HG02840 (cell line): ENCODE data around the gene MYO6.

Experiments
- ATAC-seq: cut with Tn5 transposase; IDR thresholded peaks from one replicate; pipeline ENCODE4 v1.9.1; 2021; ENCODE audit warnings: mild to moderate bottlenecking, moderate library complexity, moderate number of reproducible peaks; ENCODE audit not compliant: unreplicated experiment, low FRiP score

Gene MYO6

DNA sequence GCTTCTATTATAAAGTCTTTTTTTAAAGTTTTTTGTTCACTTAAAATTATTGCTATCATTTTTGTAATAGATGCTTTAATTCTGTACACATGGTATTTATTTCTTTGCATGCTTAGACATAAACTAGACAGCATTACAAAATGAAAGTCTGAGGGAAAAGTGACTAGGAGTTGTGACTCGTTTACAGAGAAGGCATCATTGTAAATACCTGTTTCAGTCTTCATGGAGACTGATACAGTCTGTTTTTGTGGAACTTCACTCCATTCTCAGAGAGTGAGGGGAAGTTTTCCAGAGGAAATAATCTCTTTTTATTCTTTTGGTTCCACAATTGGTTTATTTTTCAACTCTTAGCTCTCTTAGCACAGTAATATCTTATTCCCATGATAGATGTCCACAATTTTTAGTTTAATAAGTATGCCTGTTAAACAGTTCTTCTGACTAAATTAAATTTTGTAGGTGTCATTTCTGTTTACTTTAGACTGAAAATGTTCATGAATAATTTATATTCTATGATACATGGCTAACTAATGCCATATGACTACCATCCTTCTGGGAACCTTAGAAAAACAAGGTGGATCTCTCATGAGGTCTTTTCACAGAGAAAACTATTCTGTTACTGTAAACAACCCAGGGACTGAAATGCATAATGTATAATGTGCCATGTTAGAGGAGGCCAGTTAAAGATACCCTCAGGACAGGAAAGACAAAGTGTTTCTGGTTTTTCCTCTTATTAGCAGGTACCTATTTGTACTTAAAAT, 69.2 kb downstream of the MYO6 start:
- no peak for ATAC-seq

DNA sequence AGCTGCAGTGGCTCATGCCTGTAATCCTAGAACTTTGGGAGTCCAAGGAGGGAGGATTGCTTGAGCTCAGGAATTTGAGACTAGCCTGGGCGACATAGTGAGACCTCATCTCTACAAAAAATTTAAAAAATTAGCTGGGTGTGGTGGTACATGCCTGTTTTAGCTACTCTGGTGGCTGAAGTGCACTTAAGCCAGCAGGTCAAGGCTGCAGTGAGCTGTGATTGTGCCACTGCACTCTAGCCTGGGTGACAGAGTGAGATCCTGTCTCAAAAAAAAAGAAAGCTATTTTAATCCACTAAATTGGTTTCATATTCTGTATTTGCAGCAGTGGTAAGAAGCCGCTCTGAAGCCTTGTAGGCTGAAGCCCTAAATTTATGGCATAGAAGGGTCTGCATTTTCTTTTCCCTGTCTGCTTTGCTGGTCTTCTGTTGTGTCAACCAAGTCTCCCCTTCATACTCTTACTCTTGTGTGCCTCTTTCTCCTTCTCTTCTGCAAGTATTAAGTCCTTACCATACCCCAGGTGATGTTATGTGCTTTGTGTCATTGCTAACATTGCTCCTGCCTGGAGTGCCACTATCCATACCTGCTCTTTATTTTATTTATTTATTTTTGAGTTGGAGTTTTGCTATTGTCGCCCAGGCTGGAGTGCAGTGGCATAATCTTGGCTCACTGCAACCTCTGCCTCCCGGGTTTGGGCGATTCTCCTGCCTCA, 70.9 kb downstream of the MYO6 start:
- no peak for ATAC-seq

DNA sequence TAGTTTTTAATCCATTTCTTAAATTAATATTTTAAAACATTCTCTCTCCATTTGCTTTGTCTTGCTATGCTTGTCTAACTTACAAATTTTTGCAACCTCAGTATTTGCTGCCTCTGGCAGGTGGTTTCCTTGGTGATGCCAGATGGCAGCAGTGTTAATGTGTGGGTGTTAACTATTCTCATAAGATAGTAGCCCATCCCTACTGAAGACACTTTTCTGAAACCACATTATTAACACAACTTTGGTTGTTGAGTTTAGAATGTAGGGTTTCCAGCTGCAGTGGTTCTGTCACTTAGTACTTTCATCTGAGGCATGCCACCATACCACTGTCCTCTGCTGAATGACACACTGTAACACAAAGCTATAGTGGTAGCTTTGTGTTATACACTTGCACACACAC, 75.1 kb downstream of the MYO6 start:
- ATAC-seq = no peak

DNA sequence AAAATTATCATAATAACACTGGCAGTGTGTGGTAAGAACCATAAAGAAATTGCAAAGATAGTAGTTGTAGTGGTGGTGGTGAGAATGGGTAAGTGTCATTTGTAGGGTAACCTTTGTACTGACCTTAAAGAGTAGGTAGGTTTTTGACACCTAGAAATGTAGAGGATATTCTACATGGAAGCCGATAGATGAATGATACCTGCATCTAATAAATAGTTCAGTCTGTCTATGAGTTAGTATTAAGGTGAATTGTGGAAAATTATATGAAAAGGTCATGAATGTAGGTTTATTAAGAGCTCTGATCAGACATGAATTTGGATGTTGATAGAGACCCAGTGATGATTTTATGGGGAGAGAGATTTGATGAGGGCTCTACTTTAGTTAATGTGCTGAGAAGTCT, 78.1 kb downstream of the MYO6 start:
- no peak for ATAC-seq

DNA sequence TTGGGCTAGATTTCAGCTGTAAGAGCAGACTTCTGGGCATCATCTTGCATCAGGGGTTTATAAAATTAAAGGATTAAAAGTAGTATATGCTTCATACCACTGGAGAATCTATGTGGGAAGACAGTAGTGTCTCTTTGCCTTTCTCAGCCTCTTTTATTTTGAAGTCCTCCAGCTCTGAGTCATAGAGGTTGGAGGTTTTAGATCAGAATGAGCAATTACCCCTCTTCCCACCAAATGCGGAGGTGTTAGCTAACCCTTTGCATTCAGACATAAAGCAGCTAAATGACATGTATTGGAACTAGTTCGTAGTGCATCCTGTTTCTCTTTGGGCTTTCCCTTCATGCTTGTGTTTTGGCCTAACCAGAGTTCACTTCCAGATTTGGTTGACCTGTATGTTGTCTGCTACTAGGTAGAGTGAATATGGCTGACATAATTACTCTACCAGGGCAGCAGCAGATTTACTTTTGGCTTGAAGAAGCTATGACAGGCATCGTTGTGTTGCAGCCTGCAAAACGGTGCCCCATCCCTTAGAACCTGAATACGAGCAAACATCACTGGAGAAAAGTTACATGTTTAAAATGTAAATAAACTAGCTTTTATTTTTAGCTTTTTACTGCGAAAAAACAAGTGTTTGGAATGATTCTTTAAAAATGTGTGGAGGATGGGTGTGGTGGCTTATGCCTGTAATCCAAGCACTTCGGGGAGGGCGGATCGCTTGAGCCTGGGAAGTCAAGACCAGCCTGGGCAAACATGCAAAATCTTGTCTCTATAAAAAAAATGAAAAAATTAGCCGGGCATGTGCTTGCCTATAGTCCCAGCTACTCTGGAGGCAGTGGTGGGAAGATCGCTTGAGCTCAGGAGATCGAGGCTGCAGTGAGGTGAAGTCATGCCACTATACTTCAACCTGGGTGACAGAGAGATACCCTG, 82.2 kb downstream of the MYO6 start:
- ATAC-seq = peak; percentile 56

DNA sequence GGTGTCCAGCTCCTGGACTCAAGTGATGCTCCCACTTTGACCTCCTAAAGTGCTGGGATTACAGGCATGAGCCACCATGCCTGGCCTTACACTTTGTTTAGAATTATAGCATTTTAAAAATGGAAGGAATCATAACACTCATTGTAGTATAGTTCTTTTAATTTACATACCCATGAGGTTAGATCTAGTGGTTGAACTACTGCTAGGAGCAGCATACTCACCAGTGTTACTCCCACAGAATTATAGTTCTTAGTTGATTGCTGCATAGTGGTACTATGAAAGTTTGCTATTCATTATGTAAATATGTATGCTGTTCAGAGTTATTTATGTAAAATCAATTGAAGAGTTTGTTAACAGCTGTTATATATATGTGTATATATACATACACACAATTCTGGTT, 85.4 kb downstream of the MYO6 start:
- ATAC-seq = no peak

DNA sequence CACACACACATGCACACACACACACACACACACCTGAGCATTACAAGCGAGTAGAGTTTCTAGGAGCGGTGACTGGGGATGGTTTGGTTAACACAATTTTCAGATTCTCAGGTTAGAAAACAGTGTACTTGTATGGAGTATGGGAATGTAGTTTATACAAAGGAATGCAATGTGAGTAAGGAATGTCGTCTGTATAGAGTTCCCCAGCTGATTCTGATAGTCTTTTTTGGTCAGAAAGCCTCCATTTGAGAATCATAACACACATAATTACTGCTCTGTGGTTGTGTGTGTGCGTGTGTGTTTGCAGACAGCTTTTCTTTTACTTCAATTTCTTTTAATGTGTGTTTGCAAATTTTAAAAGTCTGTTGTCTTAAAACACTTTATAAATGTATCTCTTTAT, 93.2 kb downstream of the MYO6 start:
- ATAC-seq = no peak

DNA sequence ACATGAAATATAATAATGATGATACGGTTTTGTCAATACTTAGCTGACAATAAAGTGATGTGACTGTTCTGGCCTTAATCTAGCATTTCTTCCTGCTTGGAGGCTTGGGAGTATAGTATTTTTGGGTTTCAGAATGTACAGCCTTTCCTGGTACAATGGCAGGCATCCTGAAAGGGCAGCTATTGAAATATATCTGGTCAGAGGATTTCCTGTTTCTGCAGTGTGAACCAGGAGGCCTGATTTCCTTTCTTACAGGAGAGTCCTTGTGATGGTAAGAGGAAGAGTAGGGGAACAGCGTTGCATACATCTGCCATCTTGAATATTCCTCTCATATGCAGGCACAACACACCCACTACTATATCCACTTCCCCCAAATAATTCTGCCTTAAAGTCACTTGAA, 93.7 kb downstream of the MYO6 start:
- no peak for ATAC-seq

DNA sequence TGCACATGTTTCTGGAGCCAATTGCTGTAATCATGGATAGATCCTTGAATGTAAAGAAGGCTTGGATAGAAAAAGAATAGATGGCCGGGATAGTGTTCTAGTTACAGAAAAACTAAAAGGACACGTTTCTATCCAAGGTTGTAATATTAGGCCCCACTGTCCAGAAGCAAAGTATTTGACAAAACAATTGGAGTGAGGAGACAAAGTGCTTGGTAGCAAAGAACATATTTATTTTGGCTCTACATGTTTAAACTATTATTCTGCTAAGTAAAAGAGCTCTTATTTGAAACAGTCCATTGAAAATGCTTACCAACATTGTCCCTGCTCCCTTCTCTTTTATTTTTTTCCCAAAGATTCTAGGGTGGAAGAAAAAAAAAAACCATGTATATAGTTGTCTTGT, 94.4 kb downstream of the MYO6 start:
- no peak for ATAC-seq

DNA sequence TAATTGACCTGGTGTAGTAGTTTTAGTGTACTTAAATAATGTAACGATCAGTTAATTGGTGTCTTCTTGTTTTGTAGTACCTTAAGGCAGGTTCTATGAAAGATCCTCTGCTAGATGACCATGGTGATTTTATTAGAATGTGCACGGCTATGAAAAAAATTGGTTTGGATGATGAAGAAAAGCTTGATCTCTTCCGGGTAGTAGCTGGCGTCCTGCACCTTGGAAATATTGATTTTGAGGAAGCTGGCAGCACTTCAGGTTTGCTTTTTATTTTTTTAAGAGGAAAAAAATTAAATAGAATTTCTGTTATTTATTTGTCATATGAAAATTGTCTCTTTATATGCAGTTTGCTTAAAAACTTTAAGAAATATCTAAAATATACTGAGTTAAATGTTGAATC, 99.2 kb downstream of the MYO6 start:
- ATAC-seq = no peak

DNA sequence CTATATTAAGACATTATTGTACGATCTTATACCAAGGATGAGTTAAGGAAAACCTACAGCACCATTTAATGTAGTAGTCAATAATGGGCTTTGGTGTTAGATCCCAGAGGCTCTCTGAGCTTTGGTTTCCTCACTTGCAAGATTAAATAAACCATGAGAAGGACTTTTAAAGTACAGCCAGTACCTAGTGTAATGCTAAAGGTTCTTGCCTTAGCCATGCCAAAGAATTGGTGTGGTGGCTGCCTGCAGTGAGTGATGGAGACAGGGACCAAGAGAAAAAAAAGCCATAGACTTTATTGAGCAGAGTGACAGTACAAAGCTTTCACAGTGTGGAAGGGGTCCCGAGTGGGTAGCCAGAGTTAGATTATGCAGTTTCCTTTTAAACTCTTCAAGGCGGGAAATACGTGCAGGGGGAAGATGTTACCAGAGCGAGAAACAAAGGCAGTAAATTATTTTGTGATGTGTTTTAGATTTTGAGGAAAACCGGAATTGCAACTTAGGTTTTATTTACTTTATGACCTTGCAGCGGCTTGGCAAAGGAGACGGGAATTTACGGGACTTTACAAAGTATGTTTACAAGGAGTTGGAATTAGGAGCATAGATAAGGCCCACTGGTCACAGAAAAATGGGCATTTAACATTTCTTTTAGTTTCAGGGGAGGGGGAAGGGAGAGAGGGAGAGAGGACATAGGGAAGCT, 100.4 kb downstream of the MYO6 start:
- ATAC-seq = no peak

DNA sequence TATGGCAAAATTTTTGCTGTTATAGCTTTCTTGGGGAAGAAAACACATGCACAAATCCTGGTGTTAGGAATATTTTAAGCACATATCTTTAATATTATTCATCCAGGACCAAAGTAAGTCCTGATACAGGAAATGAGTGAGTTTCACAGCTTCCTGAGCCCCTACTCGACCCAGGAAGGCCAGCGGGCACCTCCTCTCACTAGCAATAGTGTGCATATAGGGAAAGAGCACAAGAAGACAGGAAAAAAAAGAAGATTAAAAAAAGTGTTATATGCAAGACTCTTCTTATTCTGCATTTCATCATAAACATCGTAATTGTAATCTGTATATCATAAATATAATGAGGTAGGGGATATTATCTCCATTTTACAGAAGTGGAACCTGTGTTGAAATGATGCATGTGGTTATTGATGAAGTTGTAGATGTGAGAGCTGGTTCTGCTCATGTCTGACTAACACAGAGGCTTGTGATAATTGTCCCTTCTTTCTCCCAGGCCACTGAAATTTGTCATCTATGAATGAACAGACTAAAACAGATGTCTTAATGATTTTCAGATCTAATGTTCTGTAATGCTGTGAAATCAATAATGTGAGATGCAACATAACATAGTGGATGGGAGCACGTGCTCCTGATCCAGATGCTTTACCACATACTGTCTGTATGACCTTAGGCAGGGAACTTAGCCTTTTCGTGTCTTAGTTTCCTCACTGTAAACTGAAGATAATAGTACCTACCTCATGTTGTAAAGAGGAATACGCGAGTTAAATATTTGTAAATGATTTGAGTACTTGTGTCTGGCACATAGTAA, 101.2 kb downstream of the MYO6 start:
- ATAC-seq = no peak

DNA sequence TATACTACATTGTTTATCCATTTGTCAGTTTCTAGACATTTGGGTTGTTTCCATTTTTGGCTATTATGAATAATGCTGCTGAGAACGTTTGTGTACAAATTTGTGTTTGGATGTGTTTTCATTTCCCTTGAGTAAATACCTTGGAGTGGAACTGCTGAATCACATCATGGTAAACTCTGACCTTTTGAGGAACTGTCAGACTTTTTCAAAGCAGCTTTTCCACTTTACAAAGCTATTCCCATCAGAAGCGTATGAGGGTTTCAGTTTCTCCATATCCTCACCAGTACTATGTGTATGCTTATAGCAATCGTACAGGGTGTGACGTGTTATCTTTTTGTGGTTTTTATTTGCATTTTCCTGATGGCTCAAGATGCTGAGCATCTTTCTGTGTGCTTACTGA, 103.7 kb downstream of the MYO6 start:
- no peak for ATAC-seq

DNA sequence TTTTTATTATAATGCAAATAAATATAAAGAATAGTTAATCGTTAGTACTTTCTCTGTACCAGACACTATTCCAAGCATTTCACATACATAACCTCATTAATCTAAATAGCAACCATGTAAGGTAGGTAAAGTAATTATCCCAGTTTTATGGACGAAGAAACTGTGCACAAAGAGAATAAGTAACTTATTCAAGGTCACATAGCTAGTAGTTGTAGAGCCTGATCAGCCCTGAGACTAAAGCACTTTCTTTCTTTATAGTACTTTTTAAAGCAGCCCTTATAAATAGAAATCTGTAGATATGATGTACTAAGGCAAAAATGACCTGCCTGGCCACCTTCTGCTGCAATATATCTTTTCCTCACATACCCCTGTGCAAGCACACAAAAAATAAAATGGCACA, 104.8 kb downstream of the MYO6 start:
- no peak for ATAC-seq

DNA sequence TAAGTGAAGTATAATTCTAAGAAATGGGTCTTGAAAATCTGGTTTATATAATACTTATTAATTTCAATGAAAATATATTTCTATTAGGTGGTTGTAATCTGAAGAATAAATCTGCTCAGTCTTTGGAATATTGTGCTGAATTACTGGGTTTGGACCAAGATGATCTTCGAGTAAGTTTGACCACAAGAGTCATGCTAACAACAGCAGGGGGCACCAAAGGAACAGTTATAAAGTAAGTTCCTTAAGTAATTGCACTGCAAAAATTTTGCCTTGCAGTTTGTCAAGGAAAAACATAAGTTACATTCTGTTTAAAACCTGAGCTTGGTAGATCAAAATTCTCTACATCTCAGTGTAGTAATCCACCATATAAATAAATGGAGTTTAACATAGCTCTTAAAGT, 106.0 kb downstream of the MYO6 start:
- no peak for ATAC-seq

DNA sequence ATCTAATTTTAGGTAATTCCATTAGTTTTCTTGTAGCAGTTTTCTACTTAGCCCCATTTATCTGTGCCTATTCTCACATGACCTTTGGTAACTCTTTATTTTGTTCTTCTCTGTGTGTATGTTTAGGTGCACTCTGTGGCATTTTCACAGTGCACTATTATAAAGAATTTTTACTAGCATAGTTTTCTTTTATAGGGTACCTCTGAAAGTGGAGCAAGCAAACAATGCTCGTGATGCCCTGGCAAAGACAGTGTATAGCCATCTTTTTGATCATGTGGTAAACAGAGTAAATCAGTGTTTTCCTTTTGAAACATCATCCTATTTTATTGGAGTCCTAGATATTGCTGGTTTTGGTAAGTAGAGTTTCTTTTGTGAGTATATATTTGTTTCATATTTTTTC, 107.9 kb downstream of the MYO6 start:
- ATAC-seq = no peak

DNA sequence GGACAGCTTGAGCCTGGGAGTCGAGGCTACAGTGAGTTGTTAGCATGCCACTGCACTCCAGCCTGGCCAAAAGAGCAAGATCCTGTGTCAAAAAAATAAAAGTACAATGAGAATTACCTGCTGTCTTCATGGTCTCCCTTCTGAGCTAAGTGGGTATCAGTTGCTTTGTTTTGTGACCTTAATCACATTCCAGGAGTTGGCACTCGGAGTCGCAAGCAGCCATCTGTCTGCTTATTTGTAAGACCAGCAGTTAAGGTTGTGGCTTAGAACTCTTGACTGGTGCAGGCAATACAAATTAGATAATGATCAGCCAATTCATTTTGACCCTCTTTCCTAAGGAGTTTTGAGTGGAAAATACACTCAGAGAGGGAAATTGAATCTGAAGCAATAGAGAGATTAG, 114.0 kb downstream of the MYO6 start:
- no peak for ATAC-seq

DNA sequence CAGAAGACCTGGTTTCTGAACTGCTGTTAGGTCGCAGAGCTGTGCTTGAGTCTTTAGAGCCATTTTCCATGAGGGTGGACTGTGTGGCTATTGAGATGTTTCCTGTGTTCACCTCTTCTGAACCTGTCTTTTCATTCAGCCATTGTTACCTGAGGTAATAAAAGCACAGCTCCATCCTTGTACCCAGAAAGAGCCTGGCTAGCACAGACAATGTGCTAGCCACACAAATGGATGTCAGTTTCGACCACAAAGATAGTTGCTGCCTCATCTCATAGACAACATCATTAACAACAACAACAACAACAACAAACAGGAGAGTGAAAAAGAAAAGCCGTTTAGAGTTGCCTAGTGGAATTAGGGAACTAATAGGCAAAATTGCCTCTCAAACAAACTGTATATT, 114.7 kb downstream of the MYO6 start:
- ATAC-seq = no peak

DNA sequence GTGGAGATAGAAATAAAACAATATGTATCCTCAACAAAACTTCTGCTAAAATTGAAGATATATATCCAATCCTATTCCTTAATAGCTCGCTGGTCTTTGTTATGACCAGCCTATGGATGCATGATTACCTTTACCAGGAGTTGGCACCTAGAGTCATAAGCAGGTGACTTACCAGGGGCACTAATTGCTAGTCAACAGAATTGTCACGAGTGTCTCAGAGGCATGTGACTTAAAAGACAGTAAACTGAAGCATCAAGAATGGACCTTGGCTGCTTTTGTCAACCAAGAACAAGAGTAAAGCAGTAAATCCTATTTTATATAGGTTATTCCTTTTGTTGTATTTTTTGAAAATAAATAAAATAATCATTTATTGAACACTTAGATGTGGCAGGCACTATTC, 115.4 kb downstream of the MYO6 start:
- no peak for ATAC-seq

DNA sequence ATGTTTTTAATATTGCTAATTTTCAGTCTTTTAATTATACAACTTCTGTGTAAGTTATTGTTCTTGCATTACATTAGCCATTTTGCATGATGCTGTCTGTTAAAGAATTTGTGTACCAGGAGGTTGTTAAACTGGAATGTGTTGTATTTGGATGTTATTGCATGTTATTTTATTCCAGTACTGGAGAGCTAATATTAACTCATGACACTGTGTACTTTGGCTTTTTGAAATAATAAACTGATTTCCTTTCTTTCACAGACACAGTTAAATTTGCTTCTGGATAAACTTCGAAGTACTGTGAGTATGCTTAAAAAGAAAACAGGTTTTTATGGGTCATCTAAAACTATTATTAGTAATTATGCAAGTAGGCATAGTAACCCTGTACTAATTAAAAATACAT, 121.3 kb downstream of the MYO6 start:
- no peak for ATAC-seq
